HL-60 (cell line): ENCODE results near the gene MBTPS1.

Source experiments
- DNase-seq, 2 experiments: peaks; one replicate each; pipeline ENCODE4 v3.0.0-alpha.2; 2010 to 2020; ENCODE audit warnings: low read depth in 1 of 2, low spot score in 1 of 2
- H3K27ac ChIP-seq: fragments of 250-450 bp; sonication (Bioruptor Pico); replicated peaks from 2 replicates; pipeline ENCODE4 v1.5.1; 2020; ENCODE audit warnings: mild to moderate bottlenecking, moderate library complexity
- H3K27me3 ChIP-seq: fragments of 250-450 bp; sonication (Bioruptor Pico); 2 replicates; pipeline ENCODE4 v1.5.1; 2021; ENCODE audit warnings: mild to moderate bottlenecking, moderate library complexity; ENCODE audit not compliant: insufficient read depth, poor library complexity, severe bottlenecking
- H3K4me3 ChIP-seq: replicated peaks from 2 replicates; pipeline ENCODE4 v1.5.1; 2011; ENCODE audit warnings: mild to moderate bottlenecking, control low read depth, low read length; ENCODE audit not compliant: insufficient read depth
- GABPA ChIP-seq: IDR thresholded peaks from 2 replicates; pipeline ENCODE4 v1.6.1; 2012; ENCODE audit warnings: low read depth
- POLR2AphosphoS5 ChIP-seq: IDR thresholded peaks from 2 replicates; pipeline ENCODE4 v1.6.1; 2012; ENCODE audit warnings: low read depth
- SPI1 ChIP-seq: IDR thresholded peaks from 2 replicates; pipeline ENCODE4 v1.6.1; 2012; ENCODE audit warnings: low read depth, mild to moderate bottlenecking, borderline replicate concordance
- TF ChIP-seq, protein P1 (sequence below): IDR thresholded peaks from 2 replicates; pipeline ENCODE4 v1.6.1; 2012; ENCODE audit warnings: low read depth; ENCODE audit not compliant: insufficient replicate concordance
- TF ChIP-seq, protein P2 (sequence below): IDR thresholded peaks from one replicate; pipeline ENCODE4 v1.5.1; 2011; ENCODE audit warnings: low read length, control low read depth, inconsistent platforms; ENCODE audit not compliant: insufficient read depth

The MBTPS1 gene

GRCh38 chr16:84144859-84145639, 28.3 kb upstream of the MBTPS1 start, which contains the start of the genes DNAAF1 and HSDL1:
TSS of gene DNAAF1 (plus strand) at chr16:84145308. CDS start at chr16:84145441, 133 bp downstream.
TSS of gene HSDL1 (minus strand) at chr16:84145177. CDS start at chr16:84131321, 13,856 bp downstream.
- peak within 1 kb of the TSS; percentile 60 for H3K27ac ChIP-seq
- peak; percentile 71 to 83 for DNase-seq
- no peaks in the 10 kb centered on the region for H3K27me3 ChIP-seq
- TF ChIP-seq, protein P1, sequence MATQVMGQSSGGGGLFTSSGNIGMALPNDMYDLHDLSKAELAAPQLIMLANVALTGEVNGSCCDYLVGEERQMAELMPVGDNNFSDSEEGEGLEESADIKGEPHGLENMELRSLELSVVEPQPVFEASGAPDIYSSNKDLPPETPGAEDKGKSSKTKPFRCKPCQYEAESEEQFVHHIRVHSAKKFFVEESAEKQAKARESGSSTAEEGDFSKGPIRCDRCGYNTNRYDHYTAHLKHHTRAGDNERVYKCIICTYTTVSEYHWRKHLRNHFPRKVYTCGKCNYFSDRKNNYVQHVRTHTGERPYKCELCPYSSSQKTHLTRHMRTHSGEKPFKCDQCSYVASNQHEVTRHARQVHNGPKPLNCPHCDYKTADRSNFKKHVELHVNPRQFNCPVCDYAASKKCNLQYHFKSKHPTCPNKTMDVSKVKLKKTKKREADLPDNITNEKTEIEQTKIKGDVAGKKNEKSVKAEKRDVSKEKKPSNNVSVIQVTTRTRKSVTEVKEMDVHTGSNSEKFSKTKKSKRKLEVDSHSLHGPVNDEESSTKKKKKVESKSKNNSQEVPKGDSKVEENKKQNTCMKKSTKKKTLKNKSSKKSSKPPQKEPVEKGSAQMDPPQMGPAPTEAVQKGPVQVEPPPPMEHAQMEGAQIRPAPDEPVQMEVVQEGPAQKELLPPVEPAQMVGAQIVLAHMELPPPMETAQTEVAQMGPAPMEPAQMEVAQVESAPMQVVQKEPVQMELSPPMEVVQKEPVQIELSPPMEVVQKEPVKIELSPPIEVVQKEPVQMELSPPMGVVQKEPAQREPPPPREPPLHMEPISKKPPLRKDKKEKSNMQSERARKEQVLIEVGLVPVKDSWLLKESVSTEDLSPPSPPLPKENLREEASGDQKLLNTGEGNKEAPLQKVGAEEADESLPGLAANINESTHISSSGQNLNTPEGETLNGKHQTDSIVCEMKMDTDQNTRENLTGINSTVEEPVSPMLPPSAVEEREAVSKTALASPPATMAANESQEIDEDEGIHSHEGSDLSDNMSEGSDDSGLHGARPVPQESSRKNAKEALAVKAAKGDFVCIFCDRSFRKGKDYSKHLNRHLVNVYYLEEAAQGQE: no peak
- TF ChIP-seq SPI1: no peak
- no peak for TF ChIP-seq GABPA
- no peak for TF ChIP-seq POLR2AphosphoS5
- TF ChIP-seq, protein P2, sequence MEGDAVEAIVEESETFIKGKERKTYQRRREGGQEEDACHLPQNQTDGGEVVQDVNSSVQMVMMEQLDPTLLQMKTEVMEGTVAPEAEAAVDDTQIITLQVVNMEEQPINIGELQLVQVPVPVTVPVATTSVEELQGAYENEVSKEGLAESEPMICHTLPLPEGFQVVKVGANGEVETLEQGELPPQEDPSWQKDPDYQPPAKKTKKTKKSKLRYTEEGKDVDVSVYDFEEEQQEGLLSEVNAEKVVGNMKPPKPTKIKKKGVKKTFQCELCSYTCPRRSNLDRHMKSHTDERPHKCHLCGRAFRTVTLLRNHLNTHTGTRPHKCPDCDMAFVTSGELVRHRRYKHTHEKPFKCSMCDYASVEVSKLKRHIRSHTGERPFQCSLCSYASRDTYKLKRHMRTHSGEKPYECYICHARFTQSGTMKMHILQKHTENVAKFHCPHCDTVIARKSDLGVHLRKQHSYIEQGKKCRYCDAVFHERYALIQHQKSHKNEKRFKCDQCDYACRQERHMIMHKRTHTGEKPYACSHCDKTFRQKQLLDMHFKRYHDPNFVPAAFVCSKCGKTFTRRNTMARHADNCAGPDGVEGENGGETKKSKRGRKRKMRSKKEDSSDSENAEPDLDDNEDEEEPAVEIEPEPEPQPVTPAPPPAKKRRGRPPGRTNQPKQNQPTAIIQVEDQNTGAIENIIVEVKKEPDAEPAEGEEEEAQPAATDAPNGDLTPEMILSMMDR: no peak
- H3K4me3 ChIP-seq: peak within 1 kb of the TSS; percentile 96

DNA sequence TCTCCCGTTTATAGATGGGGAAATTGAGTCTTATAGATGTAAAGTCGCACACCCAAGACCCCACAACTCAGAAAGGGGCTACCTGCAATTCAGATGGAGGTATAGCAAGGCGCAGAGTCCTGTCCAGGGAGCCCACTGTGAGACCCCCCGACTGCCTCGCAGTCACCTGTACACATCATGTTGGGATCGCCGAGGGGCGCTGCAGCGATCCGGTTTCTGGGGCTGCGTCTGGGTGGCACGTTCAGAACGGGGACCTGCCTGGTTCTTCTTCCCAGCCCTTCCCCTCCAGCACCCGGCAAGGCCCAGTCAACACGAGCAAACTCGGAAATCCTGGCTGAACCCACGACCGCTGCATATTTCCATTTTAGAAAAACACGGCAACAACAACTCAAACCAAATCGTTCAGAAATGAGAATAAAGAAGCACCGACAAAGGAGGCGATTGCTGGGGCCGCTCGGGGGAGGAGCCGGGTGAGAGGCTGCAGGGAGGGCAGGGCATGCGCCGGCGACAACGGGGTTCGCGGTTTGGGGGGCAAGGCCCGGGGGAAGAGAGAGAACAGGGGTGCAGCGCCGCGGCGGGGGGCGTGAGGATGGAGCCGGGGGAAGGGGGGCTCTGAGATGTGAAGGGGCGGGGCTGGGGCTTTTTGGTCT, 27.6 kb upstream of the MBTPS1 start:
- Histone ChIP-seq H3K27me3 (no peaks in the 10 kb centered on the region), H3K27ac (peak overlapping the region; percentile 60), H3K4me3 (peak overlapping the region; percentile 96)
- TF ChIP-seq POLR2AphosphoS5: no peak
- TF ChIP-seq, protein P1: no peak
- TF ChIP-seq SPI1: no peak
- no peak for TF ChIP-seq GABPA
- TF ChIP-seq, protein P2: no peak
- DNase-seq: peak in 1 of 2 experiments; percentile 23

DNA sequence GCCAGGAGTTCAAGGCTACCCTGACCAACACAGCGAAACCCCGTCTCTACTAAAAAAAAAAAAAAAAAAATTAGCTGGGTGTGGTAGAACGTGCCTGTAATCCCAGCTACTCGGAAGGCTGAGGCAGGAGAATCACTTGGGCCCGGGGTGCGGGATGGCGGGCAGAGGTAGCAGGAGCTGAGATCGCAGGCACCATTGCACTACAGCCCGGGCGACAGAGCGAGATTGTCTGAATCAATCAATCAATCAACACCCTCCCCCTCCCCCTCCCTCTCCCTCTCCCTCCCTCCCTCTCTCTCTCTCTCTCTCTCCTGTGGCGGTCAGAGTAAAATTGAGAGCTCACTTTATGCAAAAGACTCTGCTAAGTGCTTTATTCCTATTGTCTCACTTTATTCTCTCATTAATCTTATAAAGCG, 27.1 kb upstream of the MBTPS1 start:
- Histone ChIP-seq H3K27me3 (no peaks in the 10 kb centered on the region), H3K4me3 (peak overlapping the region; percentile 96), H3K27ac (no peak overlapping the region)
- no peak for DNase-seq
- TF ChIP-seq, protein P2: no peak
- no peak for TF ChIP-seq GABPA
- TF ChIP-seq POLR2AphosphoS5: no peak
- no peak for TF ChIP-seq SPI1
- TF ChIP-seq, protein P1: no peak
